ENCODE results near the gene TUB. TPM values are rescaled to one million over a fixed set of nuclear protein-coding genes. Genes with fewer than 3 reads are reported as not detected.

The TUB gene
- total RNA-seq, 1 experiment from 2014 or later: 3.3 TPM

GRCh38 chr11:8079111-8079675 lies 1.8 kb upstream of the TUB start:
- ChIA-PET POLR2A (ENCODE audit: unreplicated experiment) (no interaction called here), CTCF (no interaction called here)
- no peaks in the 10 kb centered on the region for H3K36me3 ChIP-seq (ENCODE audit: low read depth, low read length)
- BruUV-seq (replicated peaks): no TSS peak
- H3K27ac ChIP-seq (ENCODE audit: low read length): no peak overlapping the region
- no peaks in the 10 kb centered on the region for H4K20me1 ChIP-seq (ENCODE audit: low read length)
- peaks cover 8% of the 10 kb centered on the region; the same call in 1 of the 2 replicates for H3K4me1 ChIP-seq (ENCODE audit: insufficient read depth, low read length)
- intact Hi-C loops (cut with micrococcal nuclease): no loop called here
- H3K9ac ChIP-seq (ENCODE audit: low read length): no peak overlapping the region
- H3K4me2 ChIP-seq (ENCODE audit: low read length): no peak overlapping the region
- DNase-seq: no peak
- no peaks in the 10 kb centered on the region for H3K9me3 ChIP-seq (ENCODE audit: low read length)
- TF ChIP-seq EZH2 (IDR thresholded peaks at IDR 0.05; ENCODE audit: low read length, unreplicated experiment) (no peak), CTCF (conservative IDR thresholded peaks at IDR 0.05; ENCODE audit: low read depth, low read length) (no peak), EZH2phosphoT487 (IDR thresholded peaks at IDR 0.05; ENCODE audit: borderline replicate concordance, low read length) (no peak)
- H3K27me3 ChIP-seq (ENCODE audit: low read length): peaks cover 10% of the 10 kb centered on the region; the same call in 1 of the 2 replicates
- no peaks in the 10 kb centered on the region for H3K79me2 ChIP-seq (ENCODE audit: low read length)
- no peaks in the 10 kb centered on the region for H3F3A ChIP-seq (ENCODE audit: low read length, unreplicated experiment)
- H2AFZ ChIP-seq (ENCODE audit: low read length): no peak overlapping the region
- no peak for ATAC-seq
- H3K4me3 ChIP-seq (ENCODE audit: low read length): no peak overlapping the region
- H3K9me2 ChIP-seq (replicated peaks; ENCODE audit: low read length): no peaks in the 10 kb centered on the region

GRCh38 chr11:8080069-8080670 lies 841 bp upstream of the TUB start:
- H3K4me2 ChIP-seq (ENCODE audit: low read length): peak overlapping the region; percentile 77
- BruUV-seq (replicated peaks): no TSS peak
- H3K9me2 ChIP-seq (replicated peaks; ENCODE audit: low read length): no peaks in the 10 kb centered on the region
- ATAC-seq: no peak; the same call in 1 of the 2 replicates
- no peak overlapping the region for H3K27ac ChIP-seq (ENCODE audit: low read length)
- no peak for DNase-seq
- H3K27me3 ChIP-seq (ENCODE audit: low read length): peaks cover 10% of the 10 kb centered on the region; the same call in 1 of the 2 replicates
- peaks cover 6% of the 10 kb centered on the region; the same call in 1 of the 2 replicates for H3K4me1 ChIP-seq (ENCODE audit: insufficient read depth, low read length)
- ChIA-PET CTCF (no interaction called here), POLR2A (ENCODE audit: unreplicated experiment) (no interaction called here)
- no peak overlapping the region for H3K9ac ChIP-seq (ENCODE audit: low read length)
- H3K79me2 ChIP-seq (ENCODE audit: low read length): no peaks in the 10 kb centered on the region
- H4K20me1 ChIP-seq (ENCODE audit: low read length): no peaks in the 10 kb centered on the region
- H3K4me3 ChIP-seq (ENCODE audit: low read length): peak overlapping the region; percentile 64; the same call in 1 of the 2 replicates
- no peaks in the 10 kb centered on the region for H3K9me3 ChIP-seq (ENCODE audit: low read length)
- TF ChIP-seq CTCF (conservative IDR thresholded peaks at IDR 0.05; ENCODE audit: low read depth, low read length): no peak
- no peak for TF ChIP-seq EZH2phosphoT487 (IDR thresholded peaks at IDR 0.05; ENCODE audit: borderline replicate concordance, low read length)
- no peak for TF ChIP-seq EZH2 (IDR thresholded peaks at IDR 0.05; ENCODE audit: low read length, unreplicated experiment)
- no peaks in the 10 kb centered on the region for H3F3A ChIP-seq (ENCODE audit: low read length, unreplicated experiment)
- intact Hi-C loops (cut with micrococcal nuclease): no loop called here
- H3K36me3 ChIP-seq (ENCODE audit: low read depth, low read length): no peaks in the 10 kb centered on the region
- peak overlapping the region; percentile 73 for H2AFZ ChIP-seq (ENCODE audit: low read length)

- H3K4me2 ChIP-seq (ENCODE audit: low read length): peak overlapping the region; percentile 77
- no peaks in the 10 kb centered on the region for H3F3A ChIP-seq (ENCODE audit: low read length, unreplicated experiment)
- H3K4me1 ChIP-seq (ENCODE audit: insufficient read depth, low read length): no peaks in the 10 kb centered on the region
- ATAC-seq: no peak
- peaks cover 10% of the 10 kb centered on the region; the same call in 1 of the 2 replicates for H3K27me3 ChIP-seq (ENCODE audit: low read length)
- no peaks in the 10 kb centered on the region for H3K36me3 ChIP-seq (ENCODE audit: low read depth, low read length)
- no peak for DNase-seq
- no peak for TF ChIP-seq EZH2 (IDR thresholded peaks at IDR 0.05; ENCODE audit: low read length, unreplicated experiment)
- no peak for TF ChIP-seq EZH2phosphoT487 (IDR thresholded peaks at IDR 0.05; ENCODE audit: borderline replicate concordance, low read length)
- no peak for TF ChIP-seq CTCF (conservative IDR thresholded peaks at IDR 0.05; ENCODE audit: low read depth, low read length)
- BruUV-seq (replicated peaks): no TSS peak
- H3K9me3 ChIP-seq (ENCODE audit: low read length): no peaks in the 10 kb centered on the region
- CTCF ChIA-PET: no interaction called here
- no peak overlapping the region for H3K9ac ChIP-seq (ENCODE audit: low read length)
- POLR2A ChIA-PET (ENCODE audit: unreplicated experiment): no interaction called here
- intact Hi-C loops (cut with micrococcal nuclease): no loop called here
- no peaks in the 10 kb centered on the region for H3K79me2 ChIP-seq (ENCODE audit: low read length)
- H4K20me1 ChIP-seq (ENCODE audit: low read length): no peaks in the 10 kb centered on the region
- no peaks in the 10 kb centered on the region for H3K9me2 ChIP-seq (replicated peaks; ENCODE audit: low read length)
- H3K27ac ChIP-seq (ENCODE audit: low read length): no peak overlapping the region
- H2AFZ ChIP-seq (ENCODE audit: low read length): no peak overlapping the region
- H3K4me3 ChIP-seq (ENCODE audit: low read length): peak overlapping the region; percentile 63
These were observed 710 bp downstream of the TUB start for GRCh38 chr11:8081591-8082250.
